Measurements from ENCODE around the gene ADCY1. TPM values are rescaled to one million over a fixed set of nuclear protein-coding genes. Genes with fewer than 3 reads are reported as not detected.

ADCY1 gene
- total RNA-seq, 1 experiment from 2014 or later: 2.5 TPM

DNA sequence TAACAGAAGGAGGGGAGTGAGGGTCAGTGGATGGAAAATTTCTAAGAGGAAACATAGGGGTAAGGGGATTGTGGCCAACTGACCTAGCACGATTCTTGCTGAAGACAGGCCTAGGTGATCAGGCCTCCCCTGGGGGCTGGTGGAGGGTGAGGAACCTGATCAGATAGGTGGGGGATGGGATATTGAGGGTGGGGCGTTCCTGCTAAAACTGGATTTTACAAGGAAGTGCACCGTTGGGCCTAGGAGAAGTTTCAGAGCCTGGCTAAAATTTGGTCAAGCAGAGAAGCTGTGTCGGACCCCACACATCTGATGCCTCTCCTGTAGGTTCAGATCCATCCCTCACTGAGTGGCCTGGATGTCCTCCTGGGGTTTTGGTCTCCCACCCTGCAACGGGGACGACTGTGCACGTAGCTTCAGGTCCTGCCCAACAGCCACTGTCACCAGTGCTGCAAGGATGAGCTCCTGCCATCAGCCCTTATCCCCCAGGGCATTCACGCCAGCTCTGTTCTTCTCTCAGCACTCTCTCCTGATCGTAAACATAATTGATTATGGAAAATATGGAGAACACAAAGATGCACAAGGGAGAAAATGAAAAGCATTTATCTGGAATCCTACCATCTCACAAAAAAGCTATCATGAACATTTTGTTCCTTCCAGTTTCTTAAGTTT, 89.9 kb downstream of the ADCY1 start:
- DNase-seq (ENCODE audit: low read depth): no peak

DNA sequence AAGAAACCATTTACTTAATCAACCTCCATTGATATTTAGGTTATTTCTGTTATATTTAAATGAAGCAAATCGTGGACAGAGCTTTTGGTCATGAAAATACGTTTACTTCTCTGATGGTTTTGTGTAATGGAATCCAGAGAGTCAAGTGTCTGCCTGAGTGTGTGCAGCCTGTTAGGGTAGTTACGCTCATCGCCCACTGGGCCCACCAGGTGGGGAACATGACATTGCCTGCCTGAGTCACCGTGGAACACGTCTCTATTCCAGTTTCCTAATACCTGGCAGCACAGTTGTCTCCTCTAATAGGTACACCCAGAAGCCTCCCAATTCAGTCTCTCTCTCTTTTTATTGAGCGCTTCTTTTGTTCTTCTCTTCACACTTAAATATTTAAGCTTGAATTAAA, 91.0 kb downstream of the ADCY1 start:
- no peak for DNase-seq (ENCODE audit: low read depth)

DNA sequence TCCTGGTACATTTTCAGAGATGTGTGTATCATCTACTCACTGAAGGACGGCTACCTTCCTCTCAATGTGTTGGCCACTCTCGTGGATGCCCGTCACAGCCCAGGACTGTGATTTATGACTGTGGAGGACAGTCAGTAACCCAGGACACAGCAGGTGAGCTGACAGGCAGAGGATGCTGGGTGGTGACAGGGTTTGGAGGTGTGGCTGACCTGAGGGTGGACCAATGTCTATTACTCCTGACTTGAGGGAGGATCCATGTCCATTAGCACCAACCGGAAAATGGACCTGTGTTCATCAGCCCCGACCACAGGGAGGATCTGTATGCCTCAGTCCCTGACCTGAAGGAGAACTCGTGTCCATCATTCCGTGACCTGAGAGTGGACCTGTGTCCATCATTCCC, 96.1 kb downstream of the ADCY1 start:
- no peak for DNase-seq (ENCODE audit: low read depth)

DNA sequence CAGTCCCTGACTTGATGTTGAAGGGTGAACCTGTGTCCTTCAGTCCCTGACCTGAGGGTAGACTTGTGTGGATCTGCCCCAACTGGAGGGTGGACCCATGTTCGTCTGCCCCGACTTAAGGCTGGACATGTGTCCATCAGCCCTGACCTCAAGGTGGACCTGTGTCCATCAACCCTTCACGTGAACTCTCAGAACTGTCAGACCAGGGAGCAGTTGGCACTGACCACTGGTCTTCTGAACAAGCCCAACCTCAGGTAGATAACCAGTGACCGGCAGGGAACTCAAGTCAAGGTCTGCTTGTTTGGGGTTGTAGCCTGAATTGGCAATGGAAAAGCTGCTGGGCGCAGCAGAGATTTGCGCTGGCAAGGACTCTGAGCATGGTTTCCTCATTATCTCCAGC, 96.5 kb downstream of the ADCY1 start:
- DNase-seq (ENCODE audit: low read depth): no peak

DNA sequence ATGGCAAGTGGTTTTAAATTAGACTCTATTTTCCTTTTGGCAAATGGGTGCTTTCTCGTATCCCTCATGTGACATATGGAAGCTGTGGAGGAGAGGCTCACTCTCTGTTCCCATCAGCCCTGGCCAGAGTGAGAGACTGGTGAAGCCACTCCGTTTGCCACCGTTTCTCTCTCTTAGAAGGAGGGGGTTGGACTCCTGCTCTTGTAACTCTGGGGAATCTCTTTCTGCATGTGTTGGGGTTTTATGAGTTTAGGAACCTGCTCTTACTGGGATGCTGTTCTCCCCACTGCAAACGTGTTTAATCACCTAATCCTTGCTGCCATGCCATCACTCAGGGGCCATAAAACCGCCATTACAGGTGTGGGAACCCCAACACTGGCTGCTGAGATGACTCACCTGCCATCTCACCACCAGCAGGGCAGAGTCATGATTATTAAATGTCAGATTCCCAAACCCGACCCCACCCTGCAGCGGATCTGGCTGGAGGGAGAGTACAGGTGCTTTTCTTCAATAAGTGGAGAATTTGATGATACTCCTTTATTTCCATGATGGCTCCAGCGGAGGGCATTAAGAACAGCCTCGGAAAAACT, 103.2 kb downstream of the ADCY1 start:
- peak; percentile 19 for DNase-seq (ENCODE audit: low read depth)

DNA sequence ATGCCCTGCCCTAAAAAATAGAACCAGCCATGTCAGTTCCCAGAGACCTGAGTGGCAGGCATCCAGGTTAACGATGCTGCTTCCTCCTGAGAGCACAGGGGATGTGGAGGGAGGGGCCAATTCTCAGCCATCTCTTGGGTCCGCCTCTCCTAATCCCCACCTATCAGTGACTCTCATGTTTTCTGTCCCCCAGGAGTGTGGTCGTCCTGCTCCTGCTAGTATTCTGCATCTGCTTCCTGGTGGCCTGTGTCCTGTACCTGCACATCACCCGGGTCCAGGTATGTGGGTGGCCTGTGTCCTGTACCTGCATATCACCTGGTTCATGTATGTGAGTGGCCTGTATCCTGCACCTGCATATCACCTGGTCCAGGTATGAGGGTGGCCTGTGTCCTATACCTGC, 105.3 kb downstream of the ADCY1 start:
- no peak for DNase-seq (ENCODE audit: low read depth)

DNA sequence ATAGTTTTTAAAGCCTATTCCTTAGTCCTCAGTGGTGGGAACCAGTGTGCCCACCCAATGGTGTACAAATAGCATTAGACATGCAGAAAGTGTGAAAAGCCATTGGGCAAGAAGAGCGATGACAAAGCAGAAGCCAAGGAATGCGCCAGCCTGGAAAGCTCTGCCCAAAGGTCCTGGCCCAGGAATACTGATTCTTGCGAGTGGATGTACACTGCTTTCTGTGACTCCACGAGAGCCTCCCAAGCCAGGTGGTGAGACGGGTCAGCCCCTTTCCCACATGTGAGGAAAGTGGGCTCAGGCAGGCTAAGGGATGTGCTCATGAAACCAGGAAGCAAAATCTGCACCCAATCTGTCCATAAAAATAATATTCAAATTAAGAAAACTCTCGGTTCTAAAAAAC, 106.6 kb downstream of the ADCY1 start:
- no peak for DNase-seq (ENCODE audit: low read depth)

DNA sequence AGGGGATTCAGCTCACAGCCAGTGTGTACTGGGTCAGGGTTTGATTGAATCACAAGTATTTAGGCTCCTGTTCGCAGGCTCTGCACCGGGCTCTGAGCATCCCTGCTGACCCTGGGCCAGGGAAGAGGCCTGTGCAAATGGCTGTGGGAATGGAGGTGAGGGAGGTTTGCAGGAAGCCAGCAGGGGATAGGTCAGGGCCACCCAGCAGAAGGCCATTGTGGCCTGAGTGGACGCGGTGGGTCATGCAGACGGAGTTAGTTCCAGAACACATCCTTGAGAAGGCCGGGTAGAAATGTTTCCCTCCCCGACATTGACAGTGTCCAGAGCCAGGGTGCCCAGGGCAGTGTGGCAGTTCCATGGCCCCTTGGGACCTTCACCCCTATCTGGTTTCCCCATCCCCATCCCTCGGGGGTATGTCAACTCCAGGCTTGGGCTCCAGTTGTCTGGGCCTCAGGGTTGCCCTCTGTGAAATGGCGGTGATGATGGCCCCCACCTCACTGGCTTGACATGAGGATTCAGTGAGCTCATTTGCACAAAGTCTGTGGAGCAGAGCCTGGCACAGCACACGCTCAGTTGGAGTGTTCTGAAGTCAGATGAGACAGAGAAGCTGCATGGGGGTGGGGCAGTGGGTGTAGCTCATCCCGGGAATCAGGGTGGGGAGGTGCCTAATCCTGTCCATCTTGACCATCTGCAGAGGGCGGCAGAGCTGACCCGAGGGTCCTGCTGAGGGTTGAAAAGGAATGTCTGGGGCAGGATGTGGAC, 107.6 kb downstream of the ADCY1 start:
- DNase-seq (ENCODE audit: low read depth): no peak

DNA sequence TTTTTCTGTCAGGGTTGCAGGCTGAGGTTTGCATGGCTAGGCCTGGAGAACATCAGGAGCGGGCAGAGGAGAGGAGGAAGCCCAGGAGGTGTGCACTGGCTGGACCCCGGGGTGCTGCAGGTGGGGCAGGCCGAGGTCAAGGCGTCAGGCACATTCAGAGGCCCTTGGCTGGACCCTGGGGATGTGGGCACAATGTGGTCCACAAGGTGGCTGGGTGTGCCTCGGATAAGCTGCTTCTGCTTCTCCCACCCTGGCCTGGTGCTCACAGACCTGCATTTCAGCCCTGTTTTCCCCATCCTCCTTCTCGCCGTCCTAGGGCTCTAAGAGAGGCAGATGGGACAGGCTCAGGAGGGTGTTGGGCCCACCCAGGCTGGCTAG, 108.2 kb downstream of the ADCY1 start:
- DNase-seq (ENCODE audit: low read depth): no peak

DNA sequence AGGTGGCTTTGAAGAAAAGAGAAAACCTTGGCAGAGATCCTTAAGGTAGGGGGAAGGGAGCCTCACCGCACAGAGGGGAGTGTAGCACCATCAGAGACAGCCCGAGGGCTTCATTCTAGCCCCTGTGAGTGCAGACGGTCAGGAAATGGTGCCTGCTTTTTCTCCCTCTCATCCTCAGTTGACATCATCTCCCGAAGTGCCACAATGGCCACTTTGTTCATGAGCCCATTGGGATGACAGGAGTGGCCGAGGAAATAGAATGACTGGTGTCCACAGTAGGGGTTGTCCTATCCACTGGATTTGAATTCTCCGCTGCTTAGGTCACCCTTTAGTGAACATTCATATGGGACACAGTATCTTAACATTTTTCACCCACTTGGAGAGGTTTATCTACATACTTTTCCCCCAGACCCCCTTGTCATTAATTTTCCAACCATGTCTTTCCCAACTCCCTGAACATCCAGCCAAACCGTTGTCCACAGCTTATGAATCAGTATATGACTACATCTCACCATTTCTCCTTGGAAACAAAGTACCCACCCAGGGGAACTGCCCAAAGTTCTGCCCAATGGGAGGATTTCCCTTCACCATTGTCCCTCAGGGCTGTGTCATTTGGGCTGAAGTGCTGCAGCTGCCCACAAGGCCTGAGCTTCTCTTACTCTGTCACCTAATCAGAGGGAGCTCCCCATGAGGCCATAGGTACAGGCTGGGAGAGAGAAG, 108.8 kb downstream of the ADCY1 start:
- peak; percentile 5 for DNase-seq (ENCODE audit: low read depth)

DNA sequence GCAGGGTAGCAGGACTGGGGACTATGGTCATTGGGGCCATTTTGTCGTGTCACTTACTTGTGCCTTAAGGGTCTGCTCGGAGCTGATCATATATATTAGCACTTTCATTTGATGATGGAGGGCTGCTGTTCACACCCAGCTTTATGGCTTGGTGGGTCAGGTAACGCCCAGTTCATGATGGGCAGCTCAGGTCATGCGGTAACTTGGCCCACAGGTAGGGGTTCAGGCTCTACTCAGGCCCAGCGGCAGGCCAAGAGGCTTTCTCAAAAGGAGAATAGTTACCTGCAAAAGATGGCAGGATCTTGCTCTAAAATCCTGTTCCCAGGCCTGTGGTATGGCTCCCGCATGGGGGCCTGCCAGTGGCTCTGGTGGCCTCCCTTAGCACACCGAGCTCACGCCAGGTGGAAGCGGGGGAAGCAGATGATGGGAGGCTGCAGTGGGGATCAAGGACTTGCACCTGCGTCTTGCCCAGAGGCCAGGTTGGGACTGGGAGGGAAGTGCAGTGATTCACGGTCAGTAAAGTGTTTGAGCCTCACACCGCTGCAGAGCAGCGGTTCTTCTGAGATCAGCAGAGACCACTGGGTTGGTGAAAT, 109.5 kb downstream of the ADCY1 start:
- DNase-seq (ENCODE audit: low read depth): no peak

DNA sequence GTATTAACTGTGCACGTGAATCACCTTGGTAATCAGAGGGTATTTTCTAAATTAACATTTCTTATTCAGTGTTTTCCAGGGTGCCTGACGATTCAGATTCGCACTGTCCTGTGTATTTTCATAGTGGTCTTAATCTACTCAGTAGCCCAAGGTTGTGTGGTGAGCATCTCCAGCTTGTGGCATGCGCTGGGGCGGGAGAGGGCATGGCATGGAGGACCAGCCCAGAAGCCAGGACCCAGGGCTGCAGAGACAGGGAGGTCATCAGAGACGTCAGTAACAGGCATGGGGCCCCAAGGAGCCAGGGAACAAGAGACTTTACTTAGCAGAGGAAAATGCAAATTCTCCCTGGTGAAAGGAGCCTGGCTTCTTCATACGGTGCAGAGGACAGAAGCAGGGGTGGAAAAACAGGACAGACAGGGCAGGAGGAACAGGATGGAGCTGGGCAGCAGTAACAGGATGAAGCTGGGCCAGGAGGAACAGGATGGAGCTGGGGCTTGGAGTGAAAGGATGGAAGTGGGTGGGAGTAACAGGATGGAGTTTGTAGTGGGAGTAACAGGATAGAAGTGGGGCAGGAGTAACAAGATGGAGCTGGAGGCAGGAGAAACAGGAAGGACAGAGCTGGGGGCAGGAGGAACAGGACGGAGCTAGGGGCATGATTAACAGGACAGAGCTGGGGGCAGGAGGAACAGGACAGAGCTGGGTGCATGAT, 110.9 kb downstream of the ADCY1 start:
- DNase-seq (ENCODE audit: low read depth): no peak

DNA sequence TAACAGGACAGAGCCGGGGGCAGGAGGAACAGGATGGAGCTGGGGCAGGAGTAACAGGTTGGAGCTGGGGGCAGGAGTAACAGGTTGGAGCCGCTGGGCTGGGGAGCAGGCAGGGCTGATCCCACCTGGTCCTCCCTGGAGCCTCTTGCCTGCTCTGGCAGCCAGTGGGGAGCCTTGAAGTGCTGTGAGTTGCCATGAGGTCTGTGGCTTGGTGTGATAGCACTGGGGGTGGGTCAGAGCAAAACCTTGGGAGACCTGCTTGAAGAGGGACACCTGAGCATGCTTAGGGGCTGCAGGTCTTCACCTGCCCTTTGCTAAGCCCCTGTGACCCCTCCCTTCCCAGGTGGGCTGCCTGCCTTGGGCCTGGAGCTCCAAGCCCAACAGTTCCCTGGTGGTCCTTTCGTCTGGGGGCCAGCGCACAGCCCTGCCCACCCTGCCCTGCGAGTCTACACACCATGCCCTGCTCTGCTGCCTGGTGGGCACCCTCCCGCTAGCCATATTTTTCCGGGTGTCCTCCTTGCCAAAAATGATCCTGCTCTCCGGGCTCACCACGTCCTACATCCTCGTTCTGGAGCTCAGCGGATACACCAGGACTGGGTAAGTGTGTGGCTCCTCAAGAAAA, 111.6 kb downstream of the ADCY1 start:
- no peak for DNase-seq (ENCODE audit: low read depth)

DNA sequence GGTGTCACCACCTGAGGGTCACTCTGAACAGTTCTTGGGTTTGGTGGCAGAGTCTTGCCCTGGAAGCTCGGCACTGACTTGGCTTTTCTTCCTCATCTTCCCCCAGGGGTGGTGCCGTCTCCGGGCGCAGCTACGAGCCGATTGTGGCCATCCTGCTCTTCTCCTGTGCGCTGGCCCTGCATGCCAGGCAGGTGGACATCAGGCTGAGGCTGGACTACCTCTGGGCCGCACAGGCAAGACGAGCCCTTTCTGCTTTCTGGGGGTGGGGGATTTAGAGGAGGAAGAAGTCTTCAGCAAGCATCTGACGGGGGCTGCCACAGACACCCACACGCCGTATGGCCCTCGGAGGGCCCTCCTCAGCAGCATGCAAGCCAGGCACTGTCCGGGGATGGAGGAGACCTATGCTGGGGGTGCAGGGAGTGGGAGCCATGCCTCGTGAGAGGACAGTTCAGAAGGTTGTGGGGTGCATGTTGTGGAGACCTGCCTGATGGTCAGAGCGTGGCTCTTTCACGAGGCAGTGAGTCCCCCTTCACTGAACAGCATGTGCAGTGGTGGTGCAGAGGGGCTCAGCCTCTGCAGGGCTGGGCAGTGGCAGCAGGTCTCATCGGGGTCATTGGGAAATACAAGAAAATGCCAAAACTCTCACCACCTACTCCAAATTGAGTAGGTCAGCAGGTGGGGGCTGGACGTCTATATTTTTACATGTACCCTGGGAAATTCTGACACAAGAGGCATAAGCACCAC, 112.4 kb downstream of the ADCY1 start:
- DNase-seq (ENCODE audit: low read depth): no peak

DNA sequence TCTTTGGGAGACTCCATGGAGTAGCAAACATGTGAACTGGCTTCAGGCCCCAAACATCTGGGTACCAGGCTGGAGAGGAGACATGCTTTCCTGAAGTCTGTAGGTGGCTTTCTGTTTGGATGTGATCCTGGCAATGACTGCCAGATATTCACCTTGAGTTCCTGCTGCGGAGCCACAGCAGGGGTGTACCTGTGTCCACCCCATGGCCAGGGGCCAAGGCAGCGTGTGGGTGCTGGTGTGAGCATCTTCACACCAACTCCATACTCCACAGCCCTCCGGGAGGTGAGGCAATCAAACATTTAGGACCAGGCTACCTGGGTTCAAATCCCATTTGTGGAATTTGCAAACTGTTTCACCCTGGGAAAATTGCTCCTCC, 113.0 kb downstream of the ADCY1 start:
- DNase-seq (ENCODE audit: low read depth): no peak

DNA sequence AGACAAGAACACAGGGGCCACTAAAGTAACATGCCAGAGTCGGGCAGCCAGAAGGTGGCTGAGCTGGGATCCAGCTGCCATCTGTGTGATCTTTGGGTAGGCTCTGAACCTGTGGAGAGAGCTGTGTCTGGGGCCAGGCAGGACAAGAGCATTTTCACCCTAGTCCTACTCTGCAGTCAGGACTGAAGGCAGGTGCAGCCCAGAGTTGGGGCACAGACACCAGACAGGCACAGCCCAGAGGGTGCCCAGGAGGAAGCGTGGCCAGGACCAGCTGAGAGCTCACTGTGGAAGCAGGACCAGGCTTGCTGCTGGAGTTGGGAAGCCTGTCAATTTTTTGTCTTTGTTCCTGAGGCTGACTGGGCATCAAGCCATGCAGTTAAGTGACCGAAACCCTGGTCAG, 113.6 kb downstream of the ADCY1 start:
- DNase-seq (ENCODE audit: low read depth): no peak

DNA sequence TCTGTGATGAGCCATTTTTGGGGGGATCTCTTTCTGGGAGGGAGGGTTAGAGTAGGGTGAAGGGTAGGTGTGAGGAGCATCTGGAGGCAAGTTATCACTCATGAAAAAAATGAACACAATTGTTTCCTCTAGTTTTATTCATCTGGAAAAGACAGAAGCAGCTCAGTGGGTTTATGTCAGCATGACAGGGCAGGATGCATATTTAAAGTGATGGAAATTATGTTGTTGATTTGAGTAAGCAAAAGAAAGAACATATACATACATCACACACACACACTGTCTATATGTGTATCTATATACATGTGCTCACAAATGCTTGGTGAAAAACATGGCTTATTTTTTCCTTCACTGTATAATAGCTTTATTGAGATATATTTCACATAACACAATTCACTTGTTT, 114.2 kb downstream of the ADCY1 start:
- no peak for DNase-seq (ENCODE audit: low read depth)

DNA sequence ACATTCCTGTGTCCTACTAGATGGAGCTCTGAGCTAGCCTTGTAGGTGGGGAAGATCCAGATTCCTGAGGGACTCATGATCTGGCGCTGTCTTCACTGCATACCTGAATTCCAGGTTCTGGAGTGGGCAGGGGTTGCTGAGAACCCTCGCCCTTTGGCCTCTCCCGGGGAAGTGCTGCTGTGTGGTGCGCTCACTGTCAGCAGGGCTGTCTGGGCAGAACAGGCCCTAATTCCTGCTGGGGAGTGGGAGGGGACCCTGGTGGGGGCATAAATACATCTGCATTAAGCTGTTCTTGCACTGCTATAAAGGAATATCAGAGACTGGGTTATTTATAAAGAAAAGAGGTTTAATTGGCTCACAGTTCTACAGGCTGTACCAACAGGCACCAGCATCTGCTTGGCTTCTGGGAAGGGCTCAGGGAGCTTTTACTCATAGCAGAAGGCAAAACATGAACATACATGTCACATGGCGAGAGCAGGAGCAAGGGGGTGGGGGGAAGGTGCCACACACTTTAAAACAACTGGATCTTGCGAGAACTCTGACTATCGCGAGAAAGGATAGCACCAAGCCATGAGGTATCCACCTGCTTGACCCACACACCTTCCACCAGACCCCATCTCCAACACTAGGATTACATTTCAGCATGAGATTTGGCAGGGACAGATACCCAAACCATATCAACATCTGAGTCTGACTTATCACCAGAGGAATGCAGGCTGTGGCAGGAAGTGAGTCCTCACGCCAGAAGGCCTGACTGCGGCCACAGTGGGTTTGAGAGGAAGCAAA, 115.0 kb downstream of the ADCY1 start:
- peak; percentile 88 for DNase-seq (ENCODE audit: low read depth)
